Measurements from ENCODE around the gene AK6. TPM values are rescaled to one million over a fixed set of nuclear protein-coding genes. Genes with fewer than 3 reads are reported as not detected.
"Not testable (repeated sequence)": the region's sequence is repeated elsewhere in the genome, so short reads cannot be mapped to it uniquely, and the experiment has no call there.

Gene AK6
- total RNA-seq, 1 donor = 32.8 TPM

DNA sequence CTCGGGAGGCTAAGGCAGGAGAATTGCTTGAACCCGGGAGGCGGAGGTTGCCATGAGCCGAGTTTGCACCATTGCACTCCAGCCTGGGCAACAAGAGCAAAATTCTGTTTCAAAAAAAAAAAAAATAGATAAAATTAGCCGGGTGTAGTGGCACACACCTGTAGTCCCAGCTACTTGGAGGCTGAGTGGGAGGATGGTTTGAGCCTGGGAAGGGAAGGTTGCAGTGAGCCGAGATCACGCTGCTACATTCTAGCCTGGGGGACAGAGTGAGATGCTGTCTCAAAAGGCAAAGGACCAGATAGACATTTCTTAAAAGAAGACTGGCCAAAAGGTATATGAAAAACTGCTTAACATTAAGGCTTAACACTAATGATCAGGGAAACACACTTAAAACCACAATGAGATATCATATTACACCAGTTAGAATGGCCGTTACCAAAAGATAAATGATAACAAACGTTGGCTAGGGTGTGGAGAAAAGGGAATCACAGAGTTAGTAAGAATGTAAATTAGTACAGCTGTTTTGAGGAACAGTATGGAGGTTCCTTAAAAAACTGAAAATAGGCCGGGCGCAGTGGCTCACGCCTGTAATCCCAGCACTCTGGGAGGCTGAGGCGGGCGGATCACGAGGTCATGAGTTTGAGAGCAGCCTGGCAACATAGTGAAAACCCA lies 35.5 kb upstream of the AK6 start:
- TF ChIP-seq, protein P1, sequence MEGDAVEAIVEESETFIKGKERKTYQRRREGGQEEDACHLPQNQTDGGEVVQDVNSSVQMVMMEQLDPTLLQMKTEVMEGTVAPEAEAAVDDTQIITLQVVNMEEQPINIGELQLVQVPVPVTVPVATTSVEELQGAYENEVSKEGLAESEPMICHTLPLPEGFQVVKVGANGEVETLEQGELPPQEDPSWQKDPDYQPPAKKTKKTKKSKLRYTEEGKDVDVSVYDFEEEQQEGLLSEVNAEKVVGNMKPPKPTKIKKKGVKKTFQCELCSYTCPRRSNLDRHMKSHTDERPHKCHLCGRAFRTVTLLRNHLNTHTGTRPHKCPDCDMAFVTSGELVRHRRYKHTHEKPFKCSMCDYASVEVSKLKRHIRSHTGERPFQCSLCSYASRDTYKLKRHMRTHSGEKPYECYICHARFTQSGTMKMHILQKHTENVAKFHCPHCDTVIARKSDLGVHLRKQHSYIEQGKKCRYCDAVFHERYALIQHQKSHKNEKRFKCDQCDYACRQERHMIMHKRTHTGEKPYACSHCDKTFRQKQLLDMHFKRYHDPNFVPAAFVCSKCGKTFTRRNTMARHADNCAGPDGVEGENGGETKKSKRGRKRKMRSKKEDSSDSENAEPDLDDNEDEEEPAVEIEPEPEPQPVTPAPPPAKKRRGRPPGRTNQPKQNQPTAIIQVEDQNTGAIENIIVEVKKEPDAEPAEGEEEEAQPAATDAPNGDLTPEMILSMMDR (IDR thresholded peaks at IDR 0.05; ENCODE audit: insufficient read depth, low read depth, low read length) = no peak
- H3K4me3 ChIP-seq (ENCODE audit: low read depth, low read length) = no peak overlapping the region
- no peak for DNase-seq (ENCODE audit: low read depth)

DNA sequence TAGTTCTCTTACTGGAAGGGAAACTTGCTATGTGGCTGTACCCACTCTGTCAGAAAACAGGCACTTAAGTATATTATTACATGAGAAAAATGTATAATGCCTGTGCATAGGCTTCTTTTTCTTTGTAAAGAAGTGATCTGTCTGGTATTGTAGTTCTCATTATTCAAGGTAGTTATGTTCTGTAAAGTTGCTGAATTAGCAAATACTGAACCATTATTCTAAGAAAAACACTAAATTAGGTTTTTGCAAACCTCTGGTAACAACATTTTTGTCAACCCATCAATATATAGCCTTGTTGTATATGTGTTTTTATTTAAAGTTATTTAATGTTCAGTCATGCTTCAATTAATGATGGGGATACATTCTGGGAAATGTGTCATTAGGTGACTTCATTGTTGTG lies 9.1 kb upstream of the AK6 start:
- no peak overlapping the region for H3K4me3 ChIP-seq (ENCODE audit: low read depth, low read length)
- TF ChIP-seq, protein P1 (IDR thresholded peaks at IDR 0.05; ENCODE audit: insufficient read depth, low read depth, low read length) = no peak
- DNase-seq (ENCODE audit: low read depth) = no peak

DNA sequence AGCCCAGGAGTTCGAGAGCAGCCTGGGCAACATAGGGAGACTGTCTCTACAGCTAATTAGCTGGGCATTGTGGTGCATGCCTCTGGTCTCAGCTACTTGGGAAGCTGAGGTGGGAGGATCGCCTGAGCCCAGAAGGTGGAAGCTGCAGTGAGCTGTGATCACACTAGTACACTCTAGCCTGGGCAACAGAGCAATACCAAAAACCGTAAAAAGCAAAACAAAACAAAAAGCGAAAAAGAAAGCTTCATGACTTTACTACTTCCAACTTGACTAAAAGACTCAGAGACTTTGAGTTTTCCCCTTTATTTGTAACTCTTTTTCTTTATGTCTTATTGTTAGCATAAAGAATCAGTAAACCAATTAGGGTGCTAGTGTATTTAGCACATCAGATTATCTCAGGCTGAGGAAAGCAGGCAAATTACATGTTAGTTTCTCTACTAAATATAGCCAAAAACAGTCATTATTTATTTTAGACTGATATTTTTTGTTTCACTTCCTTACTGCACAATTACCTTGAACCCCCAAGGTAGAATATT lies 5.7 kb upstream of the AK6 start:
- no peak for DNase-seq (ENCODE audit: low read depth)
- H3K4me3 ChIP-seq (ENCODE audit: low read depth, low read length) = no peak overlapping the region
- TF ChIP-seq, protein P1 (IDR thresholded peaks at IDR 0.05; ENCODE audit: insufficient read depth, low read depth, low read length) = no peak

DNA sequence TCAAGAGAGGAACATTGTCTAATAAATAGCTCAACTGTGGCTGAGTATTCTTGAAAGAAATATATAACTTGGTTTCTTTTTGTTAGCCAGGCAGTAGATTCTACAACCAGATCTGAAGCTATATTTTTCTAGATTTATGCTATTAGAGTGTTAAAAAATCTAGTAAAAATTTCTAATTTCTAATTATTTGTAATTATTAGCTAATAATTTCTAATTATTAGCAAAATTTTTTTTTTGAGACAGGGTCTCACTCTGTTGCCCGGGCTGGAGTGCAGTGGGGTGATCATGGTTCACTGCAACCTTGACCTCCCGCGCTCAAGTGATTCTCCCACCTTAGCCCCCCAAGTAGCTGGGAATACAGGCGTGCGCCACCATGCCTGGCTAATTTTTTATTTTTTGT lies 3.1 kb upstream of the AK6 start:
- DNase-seq (ENCODE audit: low read depth) = no peak
- H3K4me3 ChIP-seq (ENCODE audit: low read depth, low read length) = no peak overlapping the region
- TF ChIP-seq, protein P1 (IDR thresholded peaks at IDR 0.05; ENCODE audit: insufficient read depth, low read depth, low read length) = no peak

DNA sequence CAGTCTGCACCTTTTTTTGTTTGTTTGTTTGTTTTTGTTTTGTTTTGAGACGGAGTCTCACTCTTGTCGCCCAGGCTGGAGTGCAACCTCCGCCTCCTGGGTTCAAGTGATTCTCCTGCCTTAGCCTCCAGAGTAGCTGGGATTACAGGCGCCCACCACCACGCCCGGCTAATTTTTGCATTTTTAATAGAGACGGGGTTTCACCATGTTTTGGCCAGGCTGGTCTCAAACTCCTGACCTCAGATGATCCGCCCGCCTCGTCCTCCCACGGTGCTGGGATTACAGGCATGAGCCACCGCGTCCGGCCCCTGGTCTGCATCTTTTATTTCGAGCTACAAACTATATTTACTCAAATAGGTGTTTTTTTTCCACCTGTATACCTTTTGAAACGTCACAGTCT lies 1.0 kb upstream of the AK6 start:
- H3K4me3 ChIP-seq (ENCODE audit: low read depth, low read length) = peak overlapping the region; percentile 90
- DNase-seq (ENCODE audit: low read depth) = not testable (repeated sequence)

DNA sequence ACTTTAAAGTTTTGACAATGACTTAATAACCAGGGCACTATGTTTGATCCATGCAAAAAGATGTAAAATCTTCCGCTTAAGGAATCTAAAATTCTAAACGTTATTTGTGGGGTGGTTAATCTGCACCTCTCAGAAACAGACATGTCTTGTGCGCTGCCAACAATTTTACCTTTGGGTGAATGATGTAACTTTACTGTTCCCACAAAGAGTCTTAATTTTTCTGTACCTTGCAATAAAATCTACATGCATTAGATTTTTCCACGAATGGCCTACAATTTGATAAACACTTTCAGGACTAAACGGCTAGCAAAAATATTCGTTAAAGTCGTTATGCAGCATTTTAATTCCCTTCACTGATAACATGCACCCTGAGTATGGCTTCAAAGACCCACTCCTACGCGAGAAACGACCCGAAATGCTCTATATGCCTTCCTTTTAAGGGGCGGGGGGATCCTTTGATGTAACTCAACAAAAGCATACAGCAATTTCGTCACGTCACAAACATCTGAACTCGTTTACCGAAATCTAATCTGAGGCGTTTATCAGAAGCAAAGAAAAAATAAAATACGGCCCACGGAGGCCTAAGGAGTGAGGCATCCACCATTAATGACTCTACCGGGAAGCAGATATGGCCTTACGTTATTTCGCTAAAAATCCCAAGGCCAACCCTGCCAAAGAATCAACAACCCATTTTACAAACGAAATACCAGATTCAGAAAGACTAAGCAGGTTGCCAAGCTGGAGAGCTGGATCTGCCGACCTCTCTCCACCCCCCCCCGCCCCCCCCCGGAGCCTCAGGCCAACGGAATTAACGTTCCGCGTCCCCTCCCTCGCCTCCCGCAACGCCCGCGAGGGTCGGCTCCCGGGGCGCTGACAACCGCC lies 621 bp downstream of the AK6 start:
- TF ChIP-seq, protein P1 (IDR thresholded peaks at IDR 0.05; ENCODE audit: insufficient read depth, low read depth, low read length) = no peak
- peak; percentile 58 for DNase-seq (ENCODE audit: low read depth)

DNA sequence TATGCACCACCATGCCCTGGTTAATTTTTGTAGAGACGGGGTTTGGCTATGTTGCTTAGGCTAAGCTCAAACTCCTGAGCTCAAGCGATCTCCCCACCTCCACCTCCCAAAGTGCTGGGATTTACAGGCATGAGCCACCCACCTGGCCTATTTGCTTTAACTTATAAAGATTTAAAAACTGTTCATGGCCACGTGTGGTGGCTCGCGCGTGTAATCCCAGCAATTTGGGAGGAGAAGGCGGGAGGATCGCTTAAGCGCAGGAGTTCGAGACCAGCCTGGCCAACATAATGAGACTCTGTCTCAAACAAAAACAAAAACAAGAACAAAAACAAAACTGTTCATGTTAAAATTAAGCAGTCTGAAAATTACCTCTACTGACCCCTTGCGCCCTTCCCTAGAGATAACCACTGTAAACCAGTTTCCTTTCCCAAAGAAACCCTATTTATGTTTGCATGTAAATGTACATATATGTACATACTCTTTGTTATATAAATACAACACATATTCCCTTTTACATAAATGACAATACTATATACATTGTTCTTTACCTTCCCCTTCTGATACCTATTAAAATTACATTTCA lies 1.5 kb downstream of the AK6 start:
- TF ChIP-seq, protein P1 (IDR thresholded peaks at IDR 0.05; ENCODE audit: insufficient read depth, low read depth, low read length) = no peak
- peak overlapping the region; percentile 90 for H3K4me3 ChIP-seq (ENCODE audit: low read depth, low read length)
- no peak for DNase-seq (ENCODE audit: low read depth)

More for the DNA sequence above, 621 bp downstream of the AK6 start:
- peak overlapping the region; percentile 90 for H3K4me3 ChIP-seq (ENCODE audit: low read depth, low read length)

All from fibroblast of villous mesenchyme (primary cell).